ENCODE data around the gene ZBTB32.

Gene ZBTB32

GRCh38 chr19:35695895-35696422, 8.4 kb upstream of the ZBTB32 start:
- H3K27ac ChIP-seq: no peak overlapping the region
- TF ChIP-seq, protein P1, sequence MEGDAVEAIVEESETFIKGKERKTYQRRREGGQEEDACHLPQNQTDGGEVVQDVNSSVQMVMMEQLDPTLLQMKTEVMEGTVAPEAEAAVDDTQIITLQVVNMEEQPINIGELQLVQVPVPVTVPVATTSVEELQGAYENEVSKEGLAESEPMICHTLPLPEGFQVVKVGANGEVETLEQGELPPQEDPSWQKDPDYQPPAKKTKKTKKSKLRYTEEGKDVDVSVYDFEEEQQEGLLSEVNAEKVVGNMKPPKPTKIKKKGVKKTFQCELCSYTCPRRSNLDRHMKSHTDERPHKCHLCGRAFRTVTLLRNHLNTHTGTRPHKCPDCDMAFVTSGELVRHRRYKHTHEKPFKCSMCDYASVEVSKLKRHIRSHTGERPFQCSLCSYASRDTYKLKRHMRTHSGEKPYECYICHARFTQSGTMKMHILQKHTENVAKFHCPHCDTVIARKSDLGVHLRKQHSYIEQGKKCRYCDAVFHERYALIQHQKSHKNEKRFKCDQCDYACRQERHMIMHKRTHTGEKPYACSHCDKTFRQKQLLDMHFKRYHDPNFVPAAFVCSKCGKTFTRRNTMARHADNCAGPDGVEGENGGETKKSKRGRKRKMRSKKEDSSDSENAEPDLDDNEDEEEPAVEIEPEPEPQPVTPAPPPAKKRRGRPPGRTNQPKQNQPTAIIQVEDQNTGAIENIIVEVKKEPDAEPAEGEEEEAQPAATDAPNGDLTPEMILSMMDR (conservative IDR thresholded peaks at IDR 0.05): no peak

GRCh38 chr19:35696835-35697234, 7.5 kb upstream of the ZBTB32 start:
- no peak overlapping the region for H3K27ac ChIP-seq
- TF ChIP-seq, protein P1 (conservative IDR thresholded peaks at IDR 0.05): no peak

DNA sequence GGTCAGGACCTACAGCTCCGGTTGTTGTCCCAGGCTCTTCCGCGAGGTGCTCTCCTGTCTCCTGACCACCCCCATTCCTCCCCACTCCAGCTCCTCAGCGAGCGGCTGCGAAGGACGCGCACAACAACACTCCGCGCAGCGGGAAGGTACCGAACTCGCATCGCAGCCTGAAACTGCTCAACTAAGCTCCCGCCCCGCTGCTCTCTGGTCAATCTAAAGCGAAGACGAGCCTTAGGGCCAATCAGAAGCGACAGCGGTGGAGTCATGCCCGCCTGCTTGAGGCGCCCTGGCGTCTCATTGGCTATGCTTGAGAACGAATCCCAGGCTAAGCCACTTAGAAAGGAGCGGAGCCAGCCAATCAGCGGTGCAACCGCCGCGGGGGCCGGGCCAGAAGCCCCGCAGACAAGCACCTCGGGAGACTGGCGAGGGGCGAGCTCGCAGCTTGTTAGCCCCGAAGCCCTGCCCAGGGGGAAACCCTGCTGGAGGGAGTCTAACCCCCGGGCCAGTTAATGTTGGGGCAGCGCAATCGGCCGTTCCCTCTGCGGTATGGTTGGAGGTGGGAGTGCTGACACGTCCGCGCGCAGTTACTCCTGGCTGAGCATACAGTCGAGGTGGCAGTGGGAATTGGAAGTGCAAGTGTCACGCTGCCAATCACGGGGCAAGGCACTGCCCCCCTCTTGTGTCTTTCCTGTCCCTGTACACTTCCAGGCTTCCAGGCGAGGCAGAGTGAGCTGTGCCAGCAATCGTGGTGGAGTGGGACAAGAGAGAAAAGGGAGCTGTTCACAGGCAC, 1.9 kb upstream of the ZBTB32 start:
- TF ChIP-seq, protein P1 (conservative IDR thresholded peaks at IDR 0.05): no peak
- H3K27ac ChIP-seq: peak overlapping the region; percentile 76

DNA sequence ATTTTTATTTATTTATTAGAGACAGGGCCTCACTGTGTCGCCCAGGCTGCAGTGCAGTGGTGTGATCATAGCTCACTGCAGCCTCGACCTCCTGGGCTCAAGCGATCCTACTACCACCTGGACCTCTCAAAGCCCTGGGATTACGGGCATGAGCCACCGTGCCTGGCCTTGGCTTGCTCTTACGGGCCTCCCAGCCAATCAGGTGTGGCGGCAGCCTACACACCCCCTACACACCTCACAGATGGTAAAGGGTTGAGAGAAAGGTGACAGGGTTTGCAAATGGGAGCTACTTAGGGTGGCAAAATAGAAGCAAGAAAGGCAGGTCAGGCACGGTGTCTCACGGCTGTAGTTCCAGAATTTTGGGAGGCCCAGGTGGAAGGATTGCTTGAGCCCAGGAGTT, 1.0 kb upstream of the ZBTB32 start:
- peak overlapping the region; percentile 76 for H3K27ac ChIP-seq
- TF ChIP-seq, protein P1 (conservative IDR thresholded peaks at IDR 0.05): no peak

DNA sequence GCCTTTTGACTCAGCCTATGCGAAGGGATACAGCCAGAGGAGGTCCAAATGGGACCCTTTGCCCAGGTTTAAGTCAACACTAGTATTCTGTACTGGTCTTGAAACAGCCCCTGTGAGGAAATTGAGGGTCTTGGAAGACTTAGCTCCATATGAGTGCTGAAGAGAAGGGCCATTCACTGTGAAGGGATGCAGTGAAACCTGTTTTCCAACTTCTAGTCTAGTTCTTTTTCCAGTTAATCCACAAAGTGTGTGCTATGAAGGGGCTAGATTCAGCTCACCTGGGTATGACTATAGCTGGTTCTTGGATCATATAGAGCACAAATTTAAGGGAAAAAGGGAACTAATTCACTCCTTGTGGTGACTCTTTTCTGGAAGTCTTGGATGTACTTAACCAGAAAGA, 4.0 kb downstream of the ZBTB32 start:
- H3K27ac ChIP-seq: no peak overlapping the region
- TF ChIP-seq, protein P1 (conservative IDR thresholded peaks at IDR 0.05): no peak

- no peak overlapping the region for H3K27ac ChIP-seq
- TF ChIP-seq, protein P1 (conservative IDR thresholded peaks at IDR 0.05): no peak
Measured at GRCh38 chr19:35710784-35711723, 6.7 kb downstream of the ZBTB32 start.
